GM21723 (cell line): Measurements from ENCODE around the gene EFCAB7.
A peak's percentile ranks its signal among the peaks of the same experiment; 100 is the strongest.

ENCODE experiments used
- ATAC-seq: cut with Tn5 transposase; IDR thresholded peaks from one replicate; pipeline ENCODE4 v1.9.1; 2021; ENCODE audit warnings: mild to moderate bottlenecking, moderate library complexity; ENCODE audit not compliant: unreplicated experiment

EFCAB7 gene

DNA sequence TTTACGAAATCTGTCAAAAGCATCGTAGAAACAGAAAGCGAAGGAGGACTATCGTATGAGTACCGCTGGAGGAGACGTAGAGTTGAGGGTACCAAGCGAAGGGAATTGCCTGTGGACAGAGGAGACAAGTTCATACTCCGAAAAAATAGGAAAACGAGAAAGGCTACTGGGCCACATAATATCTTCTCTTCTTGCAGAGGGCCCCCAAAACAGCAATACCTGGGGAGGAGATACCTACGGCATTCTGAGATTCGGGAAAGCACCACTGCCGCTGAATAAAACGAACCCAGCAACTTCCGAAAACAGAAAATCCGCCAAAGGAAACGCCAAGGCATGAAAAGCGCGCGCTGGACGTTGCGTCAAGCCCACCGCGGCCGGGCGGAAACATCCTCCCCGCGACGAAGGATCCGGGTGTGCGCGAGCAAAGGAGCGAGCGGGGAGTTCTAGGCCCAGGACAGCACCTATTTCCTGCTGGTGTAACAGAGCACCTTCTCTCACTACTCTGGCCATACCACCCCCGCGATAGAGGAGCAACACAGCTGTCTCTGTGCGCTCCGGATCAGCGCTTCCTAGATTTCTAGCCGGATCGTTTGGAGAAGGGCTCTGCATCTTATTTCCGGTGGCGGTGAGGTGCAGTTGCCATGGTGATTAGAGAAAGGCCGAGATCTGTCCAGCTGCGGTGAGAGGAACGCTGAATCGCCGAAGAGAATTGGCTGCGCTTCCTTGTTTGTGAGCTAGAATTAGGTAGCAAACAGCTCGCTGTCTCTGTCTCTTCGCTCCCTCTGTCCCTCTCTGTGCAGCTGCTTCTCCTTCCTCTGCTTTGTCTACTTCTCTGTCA lies at the start of gene EFCAB7, which contains the start of gene ITGB3BP:
EFCAB7 (plus strand) TSS at position 635 of the 838 bp plus-strand sequence. CDS start 2,048 bp downstream, outside the sequence.
ITGB3BP (minus strand) TSS at position 335 of the 838 bp plus-strand sequence; CDS start at position 243, 92 bp downstream.
- peak; percentile 85 for ATAC-seq

- no peak for ATAC-seq
Measured at GRCh38 chr1:63475761-63476160, 47.6 kb upstream of the EFCAB7 start.

DNA sequence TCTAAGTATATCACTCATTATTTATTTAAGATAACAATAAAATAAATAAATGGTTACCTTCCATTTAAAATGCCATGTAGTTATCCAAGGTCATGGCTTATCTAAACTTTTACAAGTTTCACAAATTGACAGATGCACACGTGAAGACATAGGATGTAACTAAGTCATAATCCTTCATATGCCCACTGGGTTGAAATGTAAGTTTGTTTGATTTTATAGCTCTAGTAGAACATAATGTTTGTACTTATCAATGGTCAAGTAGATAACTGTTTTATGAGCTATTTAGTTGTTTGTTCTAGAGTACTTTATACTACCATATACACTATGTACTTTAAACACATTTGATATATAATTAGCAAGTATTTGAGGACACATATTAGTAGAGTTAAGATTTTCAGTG lies 43.3 kb upstream of the EFCAB7 start:
- no peak for ATAC-seq

GRCh38 chr1:63486629-63487028 lies 36.7 kb upstream of the EFCAB7 start:
- no peak for ATAC-seq

GRCh38 chr1:63487336-63488065 lies 35.8 kb upstream of the EFCAB7 start:
- no peak for ATAC-seq

GRCh38 chr1:63497577-63497976 lies 25.7 kb upstream of the EFCAB7 start:
- no peak for ATAC-seq

GRCh38 chr1:63498106-63498505 lies 25.2 kb upstream of the EFCAB7 start:
- no peak for ATAC-seq

DNA sequence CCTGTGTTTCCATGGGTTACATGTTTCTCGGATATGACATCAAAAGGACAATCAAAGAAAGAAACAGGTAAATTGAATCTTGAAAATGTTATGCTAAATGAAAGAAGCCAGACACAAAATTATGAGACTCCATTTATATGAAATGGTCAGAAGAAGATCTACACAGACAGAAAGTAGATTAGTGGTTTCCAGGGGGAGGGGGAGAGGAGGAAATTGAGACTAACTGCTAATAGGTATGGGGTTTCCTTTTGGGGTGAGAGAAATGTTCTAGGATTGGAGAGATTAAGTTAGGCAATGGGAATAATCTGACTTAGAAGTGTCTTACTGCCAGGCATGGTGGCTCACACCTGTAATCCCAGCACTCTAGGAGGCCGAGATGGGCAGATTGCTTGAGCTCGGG lies 22.1 kb upstream of the EFCAB7 start:
- ATAC-seq, result no peak

DNA sequence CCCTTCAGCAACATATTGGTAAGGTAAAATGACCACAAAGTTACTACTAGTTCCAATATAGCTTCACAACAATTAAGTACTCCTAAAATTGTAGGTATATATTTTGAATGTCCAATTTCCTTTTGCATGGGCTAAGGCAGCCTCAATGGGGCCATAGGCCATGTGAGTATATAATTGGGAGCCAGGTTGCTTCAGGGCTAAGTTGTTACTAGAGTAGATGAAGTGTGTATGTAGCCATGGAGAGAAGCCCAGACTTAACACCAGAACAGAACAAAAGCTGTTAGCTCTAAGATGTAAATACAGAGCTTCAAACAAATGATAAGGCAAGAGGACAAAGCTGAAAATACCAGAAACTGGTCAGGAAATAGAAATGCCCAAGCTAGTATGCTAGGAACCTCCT lies 16.5 kb upstream of the EFCAB7 start:
- ATAC-seq, result no peak

GRCh38 chr1:63509718-63510117 lies 13.6 kb upstream of the EFCAB7 start:
- no peak for ATAC-seq

GRCh38 chr1:63512584-63512983 lies 10.7 kb upstream of the EFCAB7 start:
- no peak for ATAC-seq

DNA sequence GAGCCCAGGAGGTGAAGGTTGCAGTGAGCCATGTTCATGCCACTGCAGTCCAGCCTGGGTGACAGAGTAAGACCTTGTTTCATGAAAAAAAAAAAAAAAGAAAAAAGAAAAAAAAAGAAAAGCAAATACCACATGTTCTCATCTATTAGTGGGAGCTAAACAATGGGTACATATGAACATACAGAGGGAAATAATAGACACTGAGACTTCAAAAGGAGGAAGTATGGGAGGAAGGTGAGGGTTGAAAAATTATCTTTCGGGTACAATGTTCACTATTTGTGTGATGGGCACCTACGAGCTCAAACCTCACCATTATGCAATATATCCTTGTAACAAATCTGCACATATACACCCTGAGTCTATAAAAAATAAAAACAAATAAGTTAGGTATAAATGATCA lies 6.7 kb upstream of the EFCAB7 start:
- ATAC-seq, result no peak

DNA sequence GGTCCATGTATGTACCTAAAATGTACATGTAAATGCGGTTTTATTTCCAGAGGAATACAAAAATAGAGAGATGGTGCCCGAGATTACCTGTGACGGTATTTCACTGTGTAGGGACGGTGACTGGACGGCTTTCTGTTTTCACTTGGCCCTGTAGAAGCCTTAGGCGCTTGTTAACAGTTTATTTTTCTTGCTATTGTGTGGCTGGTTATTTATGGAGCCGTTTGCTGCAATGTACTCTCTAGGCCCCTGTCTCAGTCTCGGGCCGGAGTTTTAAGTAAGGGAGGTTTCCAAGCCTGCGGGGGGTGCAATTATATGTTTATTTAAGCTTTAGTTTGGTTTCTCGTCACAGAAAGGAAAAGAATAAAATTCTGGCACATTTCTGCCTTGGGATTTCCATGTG lies 413 bp downstream of the EFCAB7 start:
- peak; percentile 31 for ATAC-seq

- ATAC-seq, result no peak
Measured at GRCh38 chr1:63524201-63524600, 876 bp downstream of the EFCAB7 start.

- no peak for ATAC-seq
Measured at GRCh38 chr1:63532727-63533126, 9.4 kb downstream of the EFCAB7 start.

DNA sequence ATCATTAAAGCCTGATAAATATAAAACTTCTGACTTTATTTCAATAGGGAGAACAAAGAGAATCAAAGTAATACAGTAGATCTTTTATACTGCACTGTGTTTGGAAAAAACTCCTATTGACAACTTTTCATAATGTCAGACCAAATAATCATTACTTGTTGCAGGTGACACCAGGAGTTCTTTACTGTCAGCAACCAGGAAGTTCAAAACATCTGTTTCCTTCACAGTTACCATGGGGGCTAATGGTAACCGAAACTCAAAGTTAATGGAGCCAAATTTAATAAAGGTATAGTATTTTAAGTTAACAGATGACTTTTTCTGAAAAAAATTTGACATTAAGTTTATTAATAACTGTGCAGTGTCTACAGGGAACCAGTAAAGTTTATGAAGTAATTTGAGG lies 10.6 kb downstream of the EFCAB7 start:
- no peak for ATAC-seq

DNA sequence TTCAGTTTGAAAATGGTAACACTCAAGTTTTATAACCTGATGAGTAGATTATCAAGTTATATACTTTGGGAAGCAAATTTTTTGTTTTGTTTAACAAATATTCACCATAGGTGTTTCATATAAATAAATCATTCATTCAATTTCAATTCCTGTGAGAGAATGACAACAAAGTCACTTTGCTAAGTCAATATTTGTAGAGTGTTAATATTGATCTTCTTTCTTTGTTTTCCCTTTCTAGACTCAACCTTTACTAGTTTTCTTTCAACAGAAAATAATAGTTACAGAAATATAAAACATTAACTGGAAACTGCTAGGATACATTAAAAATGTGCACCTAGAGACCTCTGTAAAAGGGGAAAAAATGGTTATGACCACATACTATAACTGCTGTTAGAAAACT lies 11.1 kb downstream of the EFCAB7 start:
- no peak for ATAC-seq

DNA sequence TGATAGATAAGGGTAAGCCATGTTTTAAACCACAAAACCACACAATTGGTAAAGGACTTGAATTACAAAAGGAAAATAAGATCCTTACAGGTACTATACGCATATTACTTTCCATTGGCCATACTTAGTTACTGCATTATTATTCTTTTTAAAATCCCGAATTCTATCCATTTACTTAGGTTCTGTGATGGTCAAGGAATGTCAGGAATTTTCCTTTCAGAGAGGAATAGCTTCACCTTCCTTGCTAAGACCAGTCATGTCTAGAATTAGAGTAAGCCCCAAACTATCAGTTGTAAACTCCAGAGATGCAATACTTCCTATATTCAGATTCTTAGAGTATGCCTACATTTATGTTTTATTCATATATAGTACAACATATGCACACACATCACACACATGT lies 13.7 kb downstream of the EFCAB7 start:
- ATAC-seq, result no peak

GRCh38 chr1:63537940-63538339 lies 14.6 kb downstream of the EFCAB7 start:
- ATAC-seq, result no peak

- no peak for ATAC-seq
Measured at GRCh38 chr1:63545780-63546179, 22.5 kb downstream of the EFCAB7 start.

DNA sequence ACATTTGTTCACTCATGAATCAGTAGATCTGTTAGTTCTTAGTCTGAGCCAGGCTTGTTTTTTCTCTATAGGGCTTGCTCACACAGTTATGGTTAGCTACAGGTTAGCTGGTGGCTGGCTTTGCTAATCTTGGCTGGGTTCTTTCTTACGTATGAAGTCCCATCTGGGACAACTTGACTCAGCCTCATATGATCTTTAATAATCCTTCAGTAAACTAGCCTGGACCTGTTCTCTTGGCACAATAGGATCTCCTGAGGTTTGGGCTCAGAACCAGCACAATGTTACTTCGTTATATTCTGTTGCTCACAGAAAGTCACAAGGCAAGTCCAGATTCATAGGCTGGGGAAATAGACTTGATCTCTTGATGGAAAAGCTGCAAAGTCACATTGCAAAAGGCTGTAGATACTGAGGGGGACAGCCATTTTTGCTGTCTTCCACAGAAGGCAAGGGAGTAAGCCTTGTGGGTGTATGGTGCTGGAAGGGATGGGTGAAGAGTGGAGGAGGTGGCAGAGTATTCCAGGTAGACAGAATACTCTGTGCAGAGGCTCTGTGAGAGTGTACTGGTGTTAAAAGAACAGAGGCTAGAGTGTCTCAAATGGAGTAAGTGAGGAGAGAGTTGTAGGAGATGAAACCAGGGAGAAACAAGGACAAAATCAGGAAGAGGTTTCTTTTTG lies 24.4 kb downstream of the EFCAB7 start:
- no peak for ATAC-seq

GRCh38 chr1:63548303-63548702 lies 25.0 kb downstream of the EFCAB7 start:
- ATAC-seq, result no peak
